HFFc6 (cell line): ENCODE data around the gene ARID5B. TPM values are rescaled to one million over a fixed set of nuclear protein-coding genes. Genes with fewer than 3 reads are reported as not detected.
A peak's percentile ranks its signal among the peaks of the same experiment; 100 is the strongest.

Source experiments
- DNase-seq: peaks from one replicate; pipeline ENCODE4 v3.0.0-alpha.2; 2018
- H3K27ac Mint-ChIP-seq: 2 replicates; pipeline ENCODE4 v1.8.0; 2020; ENCODE audit warnings: mild to moderate bottlenecking, mixed read lengths
- H3K27me3 Mint-ChIP-seq: 2 replicates; pipeline ENCODE4 v1.8.0; 2021; ENCODE audit warnings: mild to moderate bottlenecking, moderate library complexity, mixed read lengths; ENCODE audit not compliant: insufficient read depth
- H3K36me3 Mint-ChIP-seq: 2 replicates; pipeline ENCODE4 v1.8.0; 2021; ENCODE audit warnings: low read depth, mixed read lengths
- H3K4me1 Mint-ChIP-seq: 2 replicates; pipeline ENCODE4 v1.8.0; 2020; ENCODE audit warnings: low read depth, mixed read lengths
- H3K4me3 Mint-ChIP-seq: 2 replicates; pipeline ENCODE4 v1.8.0; 2020; ENCODE audit warnings: mild to moderate bottlenecking, moderate library complexity, mixed read lengths
- H3K9me3 Mint-ChIP-seq: 2 replicates; pipeline ENCODE4 v1.8.0; 2020; ENCODE audit warnings: mild to moderate bottlenecking, mixed read lengths
- total RNA-seq, 6 experiments: library from RNA; stranded (reverse); fragmentation: NEBNext Ultra II Directional; extraction: Animal tissue kit (Norgen Biotek cat#: 25700); gene quantifications; 2 replicates in 1 of 6; 3 replicates in 5 of 6; pipeline ENCODE4 v1.2.3, GENCODE V29; 2021
- TF ChIP-seq, protein P1 (sequence below): fragments of 200-600 bp; sonication (generic); IDR thresholded peaks from 2 replicates; pipeline ENCODE4 v1.5.0; 2021; ENCODE audit warnings: antibody characterized with exemption, mild to moderate bottlenecking

Gene ARID5B
- total RNA-seq, 6 experiments from 2014 or later = 102 to 142 (median 131) TPM

- peak; percentile 55 for DNase-seq
- H3K9me3 Mint-ChIP-seq = peaks cover 4% of the 10 kb centered on the region; the same call in 1 of the 2 replicates
- H3K27me3 Mint-ChIP-seq = peaks cover 12% of the 10 kb centered on the region
- H3K4me3 Mint-ChIP-seq = peak overlapping the region; percentile 1
- H3K4me1 Mint-ChIP-seq = peaks cover 83% of the 10 kb centered on the region
- H3K36me3 Mint-ChIP-seq = peaks cover 59% of the 10 kb centered on the region
- TF ChIP-seq, protein P1, sequence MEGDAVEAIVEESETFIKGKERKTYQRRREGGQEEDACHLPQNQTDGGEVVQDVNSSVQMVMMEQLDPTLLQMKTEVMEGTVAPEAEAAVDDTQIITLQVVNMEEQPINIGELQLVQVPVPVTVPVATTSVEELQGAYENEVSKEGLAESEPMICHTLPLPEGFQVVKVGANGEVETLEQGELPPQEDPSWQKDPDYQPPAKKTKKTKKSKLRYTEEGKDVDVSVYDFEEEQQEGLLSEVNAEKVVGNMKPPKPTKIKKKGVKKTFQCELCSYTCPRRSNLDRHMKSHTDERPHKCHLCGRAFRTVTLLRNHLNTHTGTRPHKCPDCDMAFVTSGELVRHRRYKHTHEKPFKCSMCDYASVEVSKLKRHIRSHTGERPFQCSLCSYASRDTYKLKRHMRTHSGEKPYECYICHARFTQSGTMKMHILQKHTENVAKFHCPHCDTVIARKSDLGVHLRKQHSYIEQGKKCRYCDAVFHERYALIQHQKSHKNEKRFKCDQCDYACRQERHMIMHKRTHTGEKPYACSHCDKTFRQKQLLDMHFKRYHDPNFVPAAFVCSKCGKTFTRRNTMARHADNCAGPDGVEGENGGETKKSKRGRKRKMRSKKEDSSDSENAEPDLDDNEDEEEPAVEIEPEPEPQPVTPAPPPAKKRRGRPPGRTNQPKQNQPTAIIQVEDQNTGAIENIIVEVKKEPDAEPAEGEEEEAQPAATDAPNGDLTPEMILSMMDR = no peak
- H3K27ac Mint-ChIP-seq = peak overlapping the region; percentile 98
These were observed 182.1 kb downstream of the ARID5B start for GRCh38 chr10:62083412-62084267.

GRCh38 chr10:62084451-62084850, 183.0 kb downstream of the ARID5B start:
- H3K36me3 Mint-ChIP-seq = peaks cover 64% of the 10 kb centered on the region
- H3K27ac Mint-ChIP-seq = peak overlapping the region; percentile 98
- TF ChIP-seq, protein P1 = no peak
- H3K4me1 Mint-ChIP-seq = peaks cover 85% of the 10 kb centered on the region
- H3K4me3 Mint-ChIP-seq = peak overlapping the region; percentile 68
- no peak for DNase-seq
- peaks cover 12% of the 10 kb centered on the region for H3K27me3 Mint-ChIP-seq
- H3K9me3 Mint-ChIP-seq = peaks cover 4% of the 10 kb centered on the region; the same call in 1 of the 2 replicates

GRCh38 chr10:62085404-62085803, 183.9 kb downstream of the ARID5B start:
- H3K9me3 Mint-ChIP-seq = peaks cover 4% of the 10 kb centered on the region; the same call in 1 of the 2 replicates
- H3K27ac Mint-ChIP-seq = peak overlapping the region; percentile 98
- peaks cover 85% of the 10 kb centered on the region for H3K4me1 Mint-ChIP-seq
- H3K27me3 Mint-ChIP-seq = peaks cover 8% of the 10 kb centered on the region
- H3K36me3 Mint-ChIP-seq = peaks cover 64% of the 10 kb centered on the region
- TF ChIP-seq, protein P1 = no peak
- DNase-seq = no peak
- H3K4me3 Mint-ChIP-seq = peak overlapping the region; percentile 41; the same call in 1 of the 2 replicates

DNA sequence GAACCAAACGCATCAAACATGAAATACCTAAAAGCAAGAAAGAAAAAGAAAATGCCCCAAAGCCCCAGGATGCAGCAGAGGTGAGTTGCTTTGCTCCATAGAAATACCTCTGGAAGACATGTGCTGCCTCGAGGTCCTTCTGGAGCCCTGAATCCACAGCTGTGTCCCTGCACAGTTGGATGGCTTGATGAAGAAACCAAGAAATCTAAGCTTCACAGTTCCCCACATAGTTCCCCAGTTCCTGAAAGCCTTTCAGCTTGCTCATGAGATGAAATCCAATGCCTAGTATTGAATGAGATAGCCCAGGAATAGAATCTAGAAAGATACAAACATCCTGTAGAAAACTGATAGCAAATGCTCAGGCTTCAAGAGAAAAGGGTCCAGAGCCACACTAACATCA, 184.3 kb downstream of the ARID5B start:
- Mint-ChIP-seq H3K4me3 (peak overlapping the region; percentile 41; the same call in 1 of the 2 replicates), H3K27me3 (peaks cover 10% of the 10 kb centered on the region), H3K9me3 (peaks cover 4% of the 10 kb centered on the region; the same call in 1 of the 2 replicates), H3K4me1 (peaks cover 85% of the 10 kb centered on the region), H3K36me3 (peaks cover 64% of the 10 kb centered on the region), H3K27ac (peak overlapping the region; percentile 42)
- DNase-seq = no peak
- TF ChIP-seq, protein P1 = no peak

DNA sequence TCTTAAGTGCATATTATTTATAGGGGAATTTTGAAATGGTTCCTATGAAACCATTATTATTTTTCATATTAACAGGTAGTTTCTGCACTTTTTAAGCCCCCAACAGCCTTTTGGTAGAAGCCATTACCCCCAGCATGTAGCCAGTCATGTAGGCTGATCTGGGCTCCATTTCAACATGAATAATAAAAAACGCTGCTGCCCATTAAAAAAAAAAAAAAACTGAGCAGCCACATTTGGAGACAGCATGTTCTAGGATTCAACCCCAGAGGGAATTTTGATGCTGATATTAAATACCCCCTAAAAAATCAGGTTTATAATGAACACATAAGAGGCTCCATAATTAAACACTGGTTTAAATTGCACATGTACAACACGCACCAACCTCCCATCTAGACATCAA, 185.8 kb downstream of the ARID5B start:
- TF ChIP-seq, protein P1 = no peak
- Mint-ChIP-seq H3K27me3 (peaks cover 19% of the 10 kb centered on the region), H3K4me1 (peaks cover 85% of the 10 kb centered on the region), H3K4me3 (no peak overlapping the region), H3K36me3 (peaks cover 71% of the 10 kb centered on the region), H3K9me3 (no peaks in the 10 kb centered on the region), H3K27ac (peak overlapping the region; percentile 57)
- no peak for DNase-seq
